Measurements from ENCODE around the gene SLC37A1. TPM values are rescaled to one million over a fixed set of nuclear protein-coding genes. Genes with fewer than 3 reads are reported as not detected.

The SLC37A1 gene
- total and polyA plus RNA-seq, 2 donors from 2014 or later = 3.4 to 21.8 TPM

DNA sequence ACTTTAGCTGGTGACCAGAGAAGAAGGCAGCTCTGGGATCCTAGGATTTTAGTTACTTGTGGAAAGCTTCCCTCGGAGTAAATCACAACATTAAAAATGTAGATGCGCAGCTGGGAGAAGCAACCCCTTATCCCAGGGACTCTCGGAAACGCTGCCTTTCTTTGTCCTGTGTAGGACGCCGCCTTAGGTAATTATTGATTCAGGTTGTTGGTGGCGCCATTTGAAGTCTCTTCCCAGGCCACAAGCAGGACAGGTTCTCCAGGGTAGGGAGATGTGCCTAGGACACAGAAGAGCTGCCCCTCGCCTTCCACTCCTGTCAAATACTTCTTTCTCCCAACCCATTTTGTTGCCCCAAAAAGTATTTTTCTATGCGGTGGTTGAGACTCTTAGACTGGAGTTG lies 10.3 kb downstream of the SLC37A1 start:
- no peaks in the 10 kb centered on the region for H3K9me3 ChIP-seq (ENCODE audit: control insufficient read depth in 2 of 3, insufficient read depth in 1 of 3, low read length in 3 of 3)
- FAIRE-seq = no peak
- TF ChIP-seq, protein P1, sequence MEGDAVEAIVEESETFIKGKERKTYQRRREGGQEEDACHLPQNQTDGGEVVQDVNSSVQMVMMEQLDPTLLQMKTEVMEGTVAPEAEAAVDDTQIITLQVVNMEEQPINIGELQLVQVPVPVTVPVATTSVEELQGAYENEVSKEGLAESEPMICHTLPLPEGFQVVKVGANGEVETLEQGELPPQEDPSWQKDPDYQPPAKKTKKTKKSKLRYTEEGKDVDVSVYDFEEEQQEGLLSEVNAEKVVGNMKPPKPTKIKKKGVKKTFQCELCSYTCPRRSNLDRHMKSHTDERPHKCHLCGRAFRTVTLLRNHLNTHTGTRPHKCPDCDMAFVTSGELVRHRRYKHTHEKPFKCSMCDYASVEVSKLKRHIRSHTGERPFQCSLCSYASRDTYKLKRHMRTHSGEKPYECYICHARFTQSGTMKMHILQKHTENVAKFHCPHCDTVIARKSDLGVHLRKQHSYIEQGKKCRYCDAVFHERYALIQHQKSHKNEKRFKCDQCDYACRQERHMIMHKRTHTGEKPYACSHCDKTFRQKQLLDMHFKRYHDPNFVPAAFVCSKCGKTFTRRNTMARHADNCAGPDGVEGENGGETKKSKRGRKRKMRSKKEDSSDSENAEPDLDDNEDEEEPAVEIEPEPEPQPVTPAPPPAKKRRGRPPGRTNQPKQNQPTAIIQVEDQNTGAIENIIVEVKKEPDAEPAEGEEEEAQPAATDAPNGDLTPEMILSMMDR (IDR thresholded peaks at IDR 0.05; ENCODE audit: borderline replicate concordance, extremely low read depth, insufficient read depth) = no peak
- H3K36me3 ChIP-seq (ENCODE audit: control insufficient read depth in 2 of 3, insufficient read depth in 3 of 3, low read length in 3 of 3) = peaks cover 0 to 5% (median 0%) of the 10 kb centered on the region in 3 donors
- peak overlapping the region in 2 of 3 donors; percentile 18 to 38 for H3K9ac ChIP-seq (ENCODE audit: low read length in 3 of 3)
- H3K4me1 ChIP-seq (ENCODE audit: control insufficient read depth in 2 of 3, insufficient read depth in 2 of 3, low read depth in 1 of 3, low read length in 3 of 3) = peaks cover 0 to 17% (median 15%) of the 10 kb centered on the region in 3 donors
- H3K4me3 ChIP-seq (ENCODE audit: low read length in 3 of 3) = no peak overlapping the region
- peak overlapping the region in 1 of 2 donors; percentile 61 for H3K27ac ChIP-seq (ENCODE audit: low read depth in 2 of 2, low read length in 2 of 2)
- no peak for DNase-seq
- intact Hi-C loops (cut with DNase I) = no loop called here
- H3K27me3 ChIP-seq (ENCODE audit: control insufficient read depth, insufficient read depth, low read length) = no peaks in the 10 kb centered on the region

GRCh38 chr21:42524341-42525028 lies 10.8 kb downstream of the SLC37A1 start:
- Histone ChIP-seq H3K9me3 (ENCODE audit: control insufficient read depth in 2 of 3, insufficient read depth in 1 of 3, low read length in 3 of 3) (no peaks in the 10 kb centered on the region), H3K4me1 (ENCODE audit: control insufficient read depth in 2 of 3, insufficient read depth in 2 of 3, low read depth in 1 of 3, low read length in 3 of 3) (peaks cover 0 to 17% (median 15%) of the 10 kb centered on the region in 3 donors), H3K36me3 (ENCODE audit: control insufficient read depth in 2 of 3, insufficient read depth in 3 of 3, low read length in 3 of 3) (peaks cover 0 to 5% (median 0%) of the 10 kb centered on the region in 3 donors), H3K27me3 (ENCODE audit: control insufficient read depth, insufficient read depth, low read length) (no peaks in the 10 kb centered on the region), H3K4me3 (ENCODE audit: low read length in 3 of 3) (peak overlapping the region in 1 of 3 donors; percentile 10), H3K27ac (ENCODE audit: low read depth in 2 of 2, low read length in 2 of 2) (peak overlapping the region in 1 of 2 donors; percentile 61), H3K9ac (ENCODE audit: low read length in 3 of 3) (peak overlapping the region in 2 of 3 donors; percentile 18 to 38)
- peak in 4 of 5 donors; percentile 30 to 78 (median 44) for DNase-seq
- intact Hi-C loops (cut with DNase I) = no loop called here
- FAIRE-seq = no peak
- TF ChIP-seq, protein P1 (IDR thresholded peaks at IDR 0.05; ENCODE audit: borderline replicate concordance, extremely low read depth, insufficient read depth) = no peak

- FAIRE-seq = no peak
Observed at GRCh38 chr21:42525029-42525581, 11.5 kb downstream of the SLC37A1 start.

More at GRCh38 chr21:42525029-42525581, 11.5 kb downstream of the SLC37A1 start:
- TF ChIP-seq, protein P1 (IDR thresholded peaks at IDR 0.05; ENCODE audit: borderline replicate concordance, extremely low read depth, insufficient read depth) = no peak
- DNase-seq = peak in 2 of 5 donors; percentile 43 to 49
- Histone ChIP-seq H3K27me3 (ENCODE audit: control insufficient read depth, insufficient read depth, low read length) (no peaks in the 10 kb centered on the region), H3K9me3 (ENCODE audit: control insufficient read depth in 2 of 3, insufficient read depth in 1 of 3, low read length in 3 of 3) (no peaks in the 10 kb centered on the region), H3K4me1 (ENCODE audit: control insufficient read depth in 2 of 3, insufficient read depth in 2 of 3, low read depth in 1 of 3, low read length in 3 of 3) (peaks cover 0 to 17% (median 15%) of the 10 kb centered on the region in 3 donors), H3K27ac (ENCODE audit: low read depth in 2 of 2, low read length in 2 of 2) (peak overlapping the region in 1 of 2 donors; percentile 61), H3K4me3 (ENCODE audit: low read length in 3 of 3) (peak overlapping the region in 1 of 3 donors; percentile 10), H3K9ac (ENCODE audit: low read length in 3 of 3) (no peak overlapping the region), H3K36me3 (ENCODE audit: control insufficient read depth in 2 of 3, insufficient read depth in 3 of 3, low read length in 3 of 3) (peaks cover 0 to 2% (median 0%) of the 10 kb centered on the region in 3 donors)
- intact Hi-C loops (cut with DNase I) = no loop called here

Measured in kidney (tissue), 14 donors.